Bone marrow (tissue), 2 donors: Measurements from ENCODE around the gene PDGFC.

Experiments used
- DNase-seq, 2 donors: peaks; one replicate each; lab custom pipeline; 2025; lab: John Stamatoyannopoulos, UW

The PDGFC gene

DNA sequence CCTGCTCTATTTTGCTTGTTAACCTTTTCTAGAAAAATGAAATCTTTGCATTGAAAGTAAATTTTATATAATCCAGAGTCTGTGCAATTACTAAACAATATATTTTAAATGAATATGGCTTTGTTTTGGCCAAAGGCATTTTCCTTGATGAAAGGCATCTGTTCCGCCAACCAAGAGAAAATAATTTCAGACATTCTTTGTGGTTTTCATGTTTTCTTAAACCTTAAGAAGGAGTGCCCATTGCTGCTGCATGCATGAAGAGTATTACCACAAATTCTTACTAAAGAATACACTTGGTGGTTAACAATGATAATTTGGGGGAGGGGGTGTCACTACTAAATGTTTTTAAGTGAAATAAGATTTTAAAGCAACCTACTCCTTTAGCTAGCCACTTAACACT lies 2.7 kb upstream of the PDGFC start:
- no peak for DNase-seq

DNA sequence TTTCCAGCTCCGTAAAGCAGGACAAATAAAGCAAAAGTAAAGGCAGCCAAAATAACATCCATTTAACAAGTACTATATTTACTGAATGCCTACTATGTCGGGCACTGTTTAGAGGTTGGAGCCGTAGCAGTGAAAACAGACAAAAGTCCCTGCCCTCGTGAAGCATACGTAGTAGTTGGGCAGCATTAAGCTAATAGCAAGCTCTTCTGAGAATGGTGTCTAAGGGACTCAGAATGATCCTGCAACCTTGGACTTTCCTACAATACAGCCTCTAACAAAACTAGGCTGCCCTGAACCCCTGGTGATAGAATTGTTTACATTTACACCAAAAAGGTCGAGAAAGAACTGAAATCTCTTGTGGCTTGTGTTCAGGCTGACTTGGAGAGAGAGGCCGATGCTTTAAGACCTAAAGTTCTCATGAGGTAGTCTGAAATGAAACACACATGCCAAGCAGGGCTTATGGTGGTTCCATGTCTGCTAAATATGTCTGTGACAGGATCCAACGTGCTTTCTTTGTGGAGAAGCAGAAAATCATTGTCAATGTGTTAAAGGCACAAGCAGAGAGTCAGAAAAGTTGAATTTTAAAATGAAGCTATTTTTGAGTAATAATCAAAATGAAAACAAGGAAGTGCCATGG lies 898 bp upstream of the PDGFC start:
- peak in 1 of 2 donors; percentile 58 for DNase-seq

DNA sequence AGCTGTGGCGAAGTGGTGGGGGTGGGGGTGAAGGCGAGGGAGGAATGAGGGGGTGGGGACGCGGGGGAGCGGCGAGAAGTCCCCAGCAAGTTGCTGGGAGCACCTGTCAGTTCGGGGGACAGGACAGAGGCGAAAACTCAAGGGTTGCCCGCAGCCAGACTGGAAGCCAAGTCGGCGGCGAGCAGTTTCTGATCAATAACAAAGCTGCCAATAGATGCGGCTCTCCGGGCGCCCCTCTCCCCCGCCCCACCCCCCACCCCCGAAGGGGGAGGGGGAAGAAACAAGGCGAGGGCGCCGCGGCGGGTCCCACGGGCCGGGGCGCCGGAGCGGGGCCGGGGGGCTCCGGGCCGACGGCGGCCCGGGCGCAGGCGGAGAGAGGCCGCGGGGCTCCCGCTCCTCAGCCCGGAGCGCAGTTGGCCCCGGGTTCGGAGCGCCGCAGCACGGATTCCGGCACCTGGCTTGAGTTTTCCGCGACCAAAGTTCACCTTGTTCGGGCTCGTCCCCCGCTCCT lies 379 bp downstream of the PDGFC start:
- DNase-seq, result no peak

DNA sequence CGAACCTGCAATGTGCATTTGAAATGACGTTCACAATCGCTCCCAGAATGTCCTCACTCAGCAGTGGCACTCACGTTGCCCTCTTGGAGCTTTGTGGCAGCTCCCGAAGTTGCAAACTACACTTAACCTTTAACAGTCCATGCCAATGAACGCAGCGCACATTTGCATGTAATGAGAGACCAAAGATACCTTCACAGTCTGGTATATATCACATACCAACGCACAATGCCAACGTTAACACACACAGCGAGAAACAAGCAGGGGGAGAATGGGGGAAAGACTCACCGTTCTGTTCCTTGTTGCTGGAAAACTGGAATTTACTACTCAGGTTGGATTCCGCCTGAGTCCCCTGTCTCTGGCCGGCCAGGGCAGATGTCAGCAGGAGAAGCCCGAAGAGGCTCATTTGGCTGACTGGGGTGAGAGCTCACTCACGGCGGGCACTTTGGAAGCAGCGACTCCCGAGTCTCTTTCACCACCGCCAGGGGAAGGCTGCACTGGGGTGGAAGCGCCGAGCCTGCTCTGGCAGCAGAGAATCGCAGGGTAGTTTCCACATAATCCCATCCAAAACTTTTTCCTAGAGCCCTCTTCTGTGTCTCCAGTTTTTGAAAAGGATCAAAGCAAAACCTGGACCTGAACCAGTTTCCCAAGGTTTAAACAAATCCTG lies 966 bp downstream of the PDGFC start:
- peak; percentile 28 to 61 for DNase-seq

DNA sequence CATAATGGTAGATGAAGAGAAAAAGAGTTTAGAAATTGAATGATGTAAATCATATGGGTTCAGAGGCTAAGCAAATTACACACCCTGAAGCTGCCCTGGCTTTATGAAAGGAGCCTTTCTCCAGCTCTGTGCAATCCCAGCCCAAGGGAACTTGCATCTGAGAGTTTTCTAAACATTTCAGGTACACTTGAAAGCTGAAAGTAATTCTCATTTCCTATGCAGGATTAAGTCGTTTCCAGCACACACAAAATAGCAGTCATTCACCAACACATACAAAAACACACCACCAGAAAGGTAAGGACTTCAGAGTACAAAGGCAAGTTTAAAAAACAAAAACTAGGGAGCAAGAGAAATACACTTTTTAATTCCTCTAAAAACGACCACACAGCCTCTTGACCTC lies 1.7 kb downstream of the PDGFC start:
- no peak for DNase-seq

DNA sequence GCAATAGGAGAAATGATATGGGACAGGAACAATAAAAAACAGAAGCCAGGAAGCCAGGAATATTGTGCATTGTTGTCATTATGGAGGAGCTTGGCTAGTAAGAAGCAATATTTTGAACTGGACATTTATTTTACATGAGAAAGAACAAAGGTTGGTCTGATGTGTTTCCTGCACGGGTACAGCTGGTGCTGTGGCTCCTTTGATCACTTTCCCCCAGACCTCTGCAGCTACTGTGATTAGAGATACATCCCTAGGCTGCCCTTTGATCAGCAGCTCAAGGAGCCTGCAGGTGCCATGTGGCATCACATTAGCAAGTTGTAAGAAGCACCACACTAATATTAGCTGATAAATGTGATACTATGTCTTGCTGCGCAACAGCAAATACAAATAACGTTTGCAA lies 2.5 kb downstream of the PDGFC start:
- no peak for DNase-seq

DNA sequence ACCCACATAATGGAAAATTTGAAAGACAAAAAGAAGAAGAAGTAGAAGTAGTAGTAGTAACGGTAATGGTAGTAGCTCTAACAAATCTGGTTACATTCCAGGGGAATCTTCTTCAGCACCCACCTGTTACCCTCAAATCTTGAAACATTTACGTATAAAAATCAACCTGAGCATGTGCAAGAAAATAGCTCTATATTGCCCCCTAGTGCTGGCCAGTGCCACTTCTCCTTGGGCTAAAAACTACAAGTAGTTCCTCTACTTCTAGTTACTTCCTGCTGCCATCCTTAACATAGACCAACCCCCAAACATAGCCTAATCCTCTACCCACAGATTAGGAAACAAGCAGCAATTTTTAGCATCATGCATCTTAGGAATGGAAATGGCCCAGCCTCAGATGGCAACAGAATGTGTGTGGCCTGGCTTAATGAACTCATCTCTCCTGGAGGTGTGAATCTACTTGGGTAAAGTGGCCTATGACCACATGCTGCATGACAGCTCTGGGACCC lies 3.1 kb downstream of the PDGFC start:
- peak; percentile 7 to 93 for DNase-seq

DNA sequence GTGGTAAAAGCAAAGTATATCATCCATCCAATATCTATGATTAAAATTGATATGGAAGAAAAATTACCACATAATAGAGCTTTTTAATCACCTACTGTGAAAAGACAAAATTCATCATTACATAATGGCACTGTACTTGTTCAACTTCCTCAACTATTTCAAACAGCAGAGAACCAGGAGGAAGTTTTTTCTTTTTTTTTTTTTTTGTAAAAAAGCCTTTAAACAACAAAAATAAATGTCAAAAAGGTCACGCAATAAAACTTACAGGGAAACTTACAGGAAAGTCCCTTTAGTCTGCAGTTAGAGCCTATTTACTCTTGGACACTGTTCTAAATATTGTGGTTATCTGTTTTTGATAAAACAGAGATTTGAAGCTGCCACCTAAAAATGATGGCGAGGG lies 4.8 kb downstream of the PDGFC start:
- peak in 1 of 2 donors; percentile 32 for DNase-seq

DNA sequence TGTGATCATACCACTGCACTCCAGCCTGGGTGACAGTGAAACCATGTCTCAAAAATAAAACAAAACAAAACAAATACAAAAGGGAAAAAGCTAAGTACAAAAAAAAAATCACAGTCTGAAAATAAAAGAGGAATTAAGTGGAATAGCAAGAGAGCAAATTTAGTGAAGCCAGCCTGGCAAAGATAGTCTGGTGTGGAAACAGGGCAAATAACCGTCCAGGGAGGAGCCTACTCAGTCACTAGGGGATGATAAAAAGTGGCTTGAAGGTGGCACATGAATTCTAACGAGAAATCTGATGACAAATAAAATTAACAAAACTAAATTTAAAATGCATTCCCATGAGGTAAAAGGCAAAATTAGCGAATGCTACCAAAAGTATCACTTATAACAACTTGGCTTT lies 8.2 kb downstream of the PDGFC start:
- DNase-seq, result no peak

DNA sequence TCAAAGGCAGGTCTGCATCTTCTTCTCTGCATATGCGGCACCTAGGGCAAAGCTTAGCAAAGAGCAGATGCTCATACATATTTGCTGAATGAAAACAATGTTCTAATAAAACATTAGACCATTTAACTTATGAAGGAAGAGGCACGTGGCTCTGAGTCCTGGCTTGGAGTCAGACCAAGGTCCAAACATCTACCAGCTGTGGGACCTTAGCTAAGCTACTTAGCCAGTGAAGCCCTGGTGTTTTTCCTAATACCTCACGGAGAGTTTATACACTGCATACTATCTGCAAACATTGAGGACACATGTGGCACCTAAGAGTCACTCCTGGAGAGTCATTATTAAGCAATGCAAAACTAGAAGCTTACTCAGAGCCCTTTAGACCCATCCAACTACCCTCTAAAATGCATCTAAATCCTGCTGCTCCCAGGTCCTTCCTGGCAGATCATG lies 9.0 kb downstream of the PDGFC start:
- no peak for DNase-seq

DNA sequence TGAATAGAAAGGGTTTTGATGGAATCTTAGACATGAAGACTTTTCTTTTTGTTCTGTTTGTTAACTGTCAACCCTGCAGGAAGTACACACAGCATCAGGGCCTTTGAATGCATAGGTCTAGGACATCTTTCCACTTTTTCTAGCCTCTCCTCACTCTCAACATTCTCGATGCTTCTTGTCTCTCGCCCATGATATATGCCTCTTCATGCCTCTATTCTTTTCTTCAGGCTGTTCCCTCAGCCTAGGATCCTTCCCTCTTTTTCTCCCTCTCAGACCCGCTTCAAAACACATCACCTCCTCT lies 9.6 kb downstream of the PDGFC start:
- DNase-seq, result no peak

DNA sequence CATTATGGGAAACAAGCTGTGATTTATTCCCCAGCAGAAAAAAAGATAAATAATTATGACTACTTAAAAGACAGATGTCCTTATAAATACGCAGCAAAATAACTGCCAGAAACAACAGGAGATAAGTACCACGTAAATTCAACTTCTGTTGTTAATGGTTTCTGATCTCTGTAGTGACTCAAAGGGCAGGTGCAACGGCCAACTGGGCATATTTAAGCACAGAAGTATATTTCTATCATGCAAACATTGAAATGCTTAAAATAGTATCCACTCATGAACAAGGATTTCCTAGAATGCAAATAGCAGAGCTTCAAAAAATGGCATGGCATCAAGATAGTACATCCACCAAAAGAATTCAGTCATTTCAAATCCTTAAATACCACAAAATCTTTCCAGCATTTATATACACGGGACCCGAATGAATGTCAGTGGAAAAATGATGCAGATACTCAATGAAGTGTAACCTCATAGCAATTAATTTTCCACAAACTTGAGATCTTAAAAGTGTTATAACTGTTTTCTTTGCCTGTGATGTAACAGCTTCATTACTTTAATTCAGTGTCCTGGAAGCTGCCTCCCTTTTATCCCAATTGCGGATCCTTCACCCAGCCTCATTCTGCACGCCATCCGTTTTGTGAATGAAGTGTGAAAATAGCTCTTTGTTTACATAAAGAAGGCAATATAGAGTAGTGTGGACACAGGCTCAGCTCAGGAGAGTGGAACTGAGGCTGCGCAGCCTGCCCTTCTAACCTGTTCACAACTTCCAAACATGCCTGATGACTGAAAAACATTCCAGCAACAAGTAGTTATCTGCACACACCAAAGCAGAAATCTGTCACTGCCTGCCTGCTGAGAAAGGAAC lies 10.2 kb downstream of the PDGFC start:
- DNase-seq, result no peak

DNA sequence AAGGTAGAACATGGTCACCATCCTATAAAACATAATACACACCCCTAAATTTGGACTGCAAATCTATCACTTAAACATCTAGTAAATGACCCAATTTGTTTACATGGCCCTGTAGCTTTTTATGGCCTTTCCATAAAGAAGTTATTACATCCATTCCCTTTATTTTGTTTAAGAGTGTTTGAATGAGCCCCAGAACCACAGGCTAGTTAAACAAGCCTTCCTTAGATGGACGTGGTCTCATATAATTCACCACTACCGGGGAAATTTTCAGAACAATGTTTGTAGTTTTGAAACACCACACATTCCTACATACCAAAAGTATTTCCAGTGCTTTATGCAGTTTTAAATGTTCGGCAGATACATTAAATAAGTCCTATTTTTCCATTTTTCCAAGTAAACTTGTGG lies 12.3 kb downstream of the PDGFC start:
- DNase-seq, result no peak

DNA sequence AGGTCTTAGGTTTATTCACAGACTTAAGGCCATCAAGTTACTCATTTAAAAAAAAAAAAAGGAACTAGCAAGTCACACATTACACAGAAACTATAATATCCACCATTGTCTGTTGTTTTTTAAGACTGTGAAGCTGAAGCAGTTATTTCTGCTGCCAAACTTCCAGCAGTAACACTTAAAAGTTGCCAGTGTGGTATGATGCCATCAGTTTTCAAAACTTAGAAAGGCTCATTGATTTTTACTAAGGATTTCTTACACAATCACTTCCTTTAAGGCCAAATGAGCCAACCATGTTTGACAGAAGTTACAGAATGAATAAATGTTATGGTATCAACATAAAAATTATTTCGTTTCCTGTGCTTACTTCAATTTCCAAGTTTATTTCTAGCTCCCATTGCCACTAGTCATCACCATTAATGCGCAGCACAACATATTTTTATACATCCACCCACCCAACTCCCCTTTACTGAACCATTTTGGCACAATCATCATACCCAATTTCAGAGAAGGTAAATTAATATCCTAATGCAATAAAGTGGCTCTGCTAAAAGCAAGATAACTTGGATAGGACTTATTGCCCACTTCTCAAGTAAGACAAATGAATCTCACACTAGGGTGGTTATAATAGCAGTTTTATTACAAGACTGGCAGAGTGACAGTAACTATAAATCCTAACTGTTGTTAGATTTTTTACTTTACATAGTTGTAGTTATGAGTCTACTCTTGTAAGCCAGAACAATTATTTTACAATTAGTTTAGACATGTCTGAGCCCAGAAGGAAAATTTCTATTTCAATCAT lies 13.1 kb downstream of the PDGFC start:
- peak in 1 of 2 donors; percentile 49 for DNase-seq

DNA sequence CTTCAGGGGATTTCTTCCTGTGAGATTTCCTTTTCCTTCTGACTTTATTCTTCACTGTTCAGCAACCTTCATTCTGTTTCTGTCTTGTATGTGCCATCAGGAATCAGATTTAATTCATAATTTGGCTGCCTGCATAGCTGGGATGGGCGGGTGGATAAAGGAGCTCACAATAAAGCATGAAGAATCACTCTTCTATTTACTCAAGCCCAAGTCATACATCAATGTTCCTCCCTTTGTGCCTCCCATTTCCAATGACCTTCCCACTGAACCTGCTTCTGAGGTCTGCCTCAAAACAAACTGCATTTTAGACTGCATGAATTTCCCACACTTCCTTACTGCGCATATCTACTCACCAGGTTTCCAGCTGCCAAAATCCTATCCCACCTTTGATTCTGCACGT lies 14.0 kb downstream of the PDGFC start:
- no peak for DNase-seq

DNA sequence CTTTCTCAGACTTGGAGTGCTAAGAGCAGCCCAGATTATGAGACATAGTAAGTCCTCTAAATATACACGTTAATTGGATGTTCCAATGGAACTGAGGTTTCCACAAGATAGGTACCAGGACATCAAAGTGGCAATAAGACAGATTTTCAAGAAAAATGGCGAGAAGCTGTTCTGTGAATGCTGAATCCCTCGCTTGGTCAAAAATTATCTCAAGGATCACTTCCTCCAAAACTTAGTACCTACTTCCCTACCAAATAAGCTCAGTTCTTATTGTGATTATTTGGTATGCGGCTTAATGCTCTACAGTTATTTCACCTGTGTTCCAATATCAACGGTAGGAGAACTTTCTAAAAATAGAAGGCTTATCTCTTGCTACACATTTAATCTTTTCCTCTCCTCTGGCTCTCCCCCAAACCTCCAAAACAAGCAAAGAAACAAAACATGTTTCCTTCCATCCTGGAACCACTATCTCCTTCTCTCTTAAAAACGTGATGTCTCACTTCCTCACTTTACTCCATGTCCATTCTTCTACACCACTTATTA lies 14.7 kb downstream of the PDGFC start:
- DNase-seq, result no peak

DNA sequence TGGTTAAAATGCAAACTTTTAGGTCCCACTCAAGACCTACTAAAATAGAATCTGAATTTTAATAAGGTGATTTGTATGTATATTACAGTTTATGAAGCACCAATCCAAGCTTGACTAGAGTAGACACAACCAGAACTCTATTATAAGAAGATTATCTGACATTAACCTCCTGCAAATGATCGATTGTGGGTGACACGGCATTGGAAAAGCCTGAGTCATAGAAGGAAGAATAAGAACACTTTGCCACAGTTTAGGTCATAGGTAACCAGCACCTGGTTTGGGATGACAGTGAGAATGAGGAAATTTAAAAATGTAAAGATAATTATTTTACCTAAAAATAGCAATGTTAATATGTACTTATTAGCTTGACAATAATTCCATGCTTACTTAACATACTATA lies 15.2 kb downstream of the PDGFC start:
- DNase-seq, result no peak

DNA sequence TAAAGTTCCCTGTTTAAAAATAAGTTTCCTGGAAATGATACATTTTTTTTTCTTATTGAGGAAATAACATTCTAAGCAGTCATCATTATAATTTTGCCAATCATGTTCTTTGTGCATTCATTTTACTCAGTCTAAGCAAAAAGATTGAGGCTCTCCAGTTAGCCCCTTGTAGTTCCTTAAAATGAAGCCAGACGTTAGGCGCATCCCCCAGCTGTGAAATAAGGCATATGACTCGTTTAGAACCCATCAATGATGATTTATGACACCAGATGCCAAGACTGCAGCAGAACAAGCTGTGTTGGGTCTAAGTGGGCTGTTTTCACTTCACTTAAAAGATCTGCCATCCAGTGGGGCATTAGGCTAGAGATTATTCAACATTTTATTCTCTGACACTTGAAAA lies 17.0 kb downstream of the PDGFC start:
- DNase-seq, result peak in 1 of 2 donors; percentile 99

DNA sequence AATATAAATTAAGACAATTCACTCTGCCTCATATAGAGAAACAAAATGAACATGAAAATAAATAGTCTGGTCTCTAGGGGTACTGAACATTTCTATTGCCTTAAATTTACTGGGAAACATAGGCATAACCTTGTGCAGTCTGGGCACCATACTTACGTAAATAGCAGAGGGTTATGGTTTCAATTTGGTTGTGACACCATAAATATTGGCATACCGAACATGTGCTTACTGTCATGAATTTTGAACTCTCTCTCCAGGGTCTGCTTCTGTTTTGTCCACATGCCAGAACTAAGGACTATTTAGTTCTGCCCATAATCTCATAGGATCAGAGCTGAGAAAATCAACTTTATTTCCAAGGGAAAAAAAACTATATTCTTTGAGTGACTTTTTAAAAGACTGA lies 17.6 kb downstream of the PDGFC start:
- DNase-seq, result no peak

DNA sequence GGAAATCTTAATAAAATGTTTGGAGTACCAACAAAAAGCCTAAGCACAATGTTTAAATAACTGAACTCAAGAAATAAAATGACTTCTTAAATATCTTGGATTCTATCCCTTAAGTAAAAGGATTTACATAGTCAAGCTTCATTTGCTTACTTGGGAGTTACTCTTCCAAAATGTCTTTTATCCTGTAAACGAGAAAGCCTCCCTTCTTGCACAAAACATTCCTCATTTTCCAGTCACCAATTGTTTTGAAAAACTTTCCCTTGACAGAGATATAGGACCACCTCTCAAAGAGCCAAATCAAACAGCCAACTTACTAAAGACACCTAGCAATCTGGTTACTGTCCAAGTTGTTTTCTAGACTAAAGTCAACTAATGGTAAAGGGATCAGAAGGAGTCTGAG lies 18.6 kb downstream of the PDGFC start:
- no peak for DNase-seq

DNA sequence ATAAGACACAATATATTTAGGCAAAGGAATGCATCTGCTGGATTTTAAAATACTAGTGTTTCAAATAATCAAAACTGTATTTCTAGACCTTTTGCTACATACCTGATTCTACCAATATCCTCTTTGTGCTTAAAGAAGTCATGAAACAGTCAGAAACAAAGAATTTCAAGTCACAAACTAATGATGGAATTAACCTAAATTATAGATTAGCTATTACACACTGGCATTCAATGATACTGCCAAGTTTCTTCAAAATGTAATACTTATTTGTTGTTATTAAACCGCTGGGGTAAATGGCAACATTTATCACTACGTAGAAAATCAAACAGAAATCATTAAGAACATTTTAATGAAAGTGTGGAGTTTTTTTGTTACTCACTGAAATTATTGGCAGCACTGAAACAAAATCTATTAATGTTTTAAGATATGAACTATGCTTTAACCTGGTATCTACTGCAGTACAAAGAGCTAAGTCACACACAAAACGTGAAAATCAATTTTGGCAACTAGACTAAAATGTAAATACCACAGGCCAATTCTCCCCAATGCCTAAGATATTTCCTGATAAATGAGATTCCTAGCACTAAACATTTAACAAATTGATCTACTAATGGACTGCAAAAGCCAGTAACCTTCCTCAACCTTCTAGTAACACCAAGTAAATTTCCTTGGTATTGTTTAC lies 19.4 kb downstream of the PDGFC start:
- DNase-seq, result no peak
